ENCODE results near the gene RASGRP4.
"Not testable (repeated sequence)": the region's sequence is repeated elsewhere in the genome, so short reads cannot be mapped to it uniquely, and the experiment has no call there.

Gene RASGRP4

DNA sequence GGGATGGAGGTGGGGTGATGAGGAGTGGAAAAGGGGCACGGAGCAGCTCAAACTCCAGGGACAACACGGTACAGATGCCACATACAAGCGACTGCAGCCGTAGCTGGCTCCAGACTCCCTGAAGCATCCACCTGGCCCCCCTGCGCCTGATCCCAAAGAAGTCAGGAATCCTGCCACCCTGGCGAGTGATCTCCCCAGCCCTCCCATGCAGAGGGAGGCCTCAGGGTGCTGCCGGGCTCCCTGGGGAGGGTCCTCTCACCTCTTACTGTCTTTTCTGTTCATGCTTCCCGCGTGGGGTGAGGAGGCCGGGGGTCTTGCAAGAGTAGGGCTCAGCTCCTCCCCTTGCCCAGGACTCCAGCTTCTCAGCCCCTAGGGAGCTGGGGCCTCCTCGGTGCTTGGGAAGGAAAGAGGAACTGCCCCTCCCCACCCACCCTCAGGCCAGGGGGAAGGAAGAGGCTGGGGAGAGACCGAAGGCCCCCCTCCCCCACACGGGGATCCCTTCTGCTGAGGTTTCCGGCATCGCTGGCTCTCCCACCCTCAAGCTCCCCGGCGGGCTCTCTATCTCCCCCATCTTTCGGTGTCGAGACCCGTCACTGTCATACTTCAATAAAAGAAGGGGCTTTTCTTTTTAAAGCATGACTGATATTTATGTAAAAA, at the start of gene RASGRP4:
TSS of gene RASGRP4 (minus strand) at position 410 of the 657 bp plus-strand sequence. CDS start at position 282, 128 bp downstream.
- DNase-seq (ENCODE audit: low read depth) = no peak

GRCh38 chr19:38475176-38475575, 49.2 kb upstream of the RASGRP4 start:
- no peak for DNase-seq (ENCODE audit: low read depth)

- DNase-seq (ENCODE audit: low read depth) = no peak
Measured at GRCh38 chr19:38473201-38473600, 47.2 kb upstream of the RASGRP4 start.

DNA sequence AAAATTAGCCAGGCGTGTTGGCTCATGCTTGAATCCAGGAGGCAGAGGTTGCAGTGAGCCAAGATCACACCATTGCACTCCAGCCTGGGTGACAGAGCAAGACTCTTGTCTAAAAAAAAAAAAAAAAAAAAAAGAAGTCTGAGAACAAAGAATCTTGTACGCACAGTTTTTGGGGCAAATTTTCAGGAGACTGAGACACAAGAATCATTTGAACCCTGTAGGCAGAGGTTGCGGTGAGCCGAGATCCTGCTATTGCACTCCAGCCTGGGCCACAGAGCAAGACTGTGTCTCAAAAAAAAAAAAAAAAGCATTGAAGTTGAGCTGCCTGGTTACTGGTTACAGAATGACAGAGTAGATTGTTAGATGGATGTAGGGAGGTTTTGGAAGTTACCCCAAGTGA, 46.7 kb upstream of the RASGRP4 start:
- not testable (repeated sequence) for DNase-seq (ENCODE audit: low read depth)

DNA sequence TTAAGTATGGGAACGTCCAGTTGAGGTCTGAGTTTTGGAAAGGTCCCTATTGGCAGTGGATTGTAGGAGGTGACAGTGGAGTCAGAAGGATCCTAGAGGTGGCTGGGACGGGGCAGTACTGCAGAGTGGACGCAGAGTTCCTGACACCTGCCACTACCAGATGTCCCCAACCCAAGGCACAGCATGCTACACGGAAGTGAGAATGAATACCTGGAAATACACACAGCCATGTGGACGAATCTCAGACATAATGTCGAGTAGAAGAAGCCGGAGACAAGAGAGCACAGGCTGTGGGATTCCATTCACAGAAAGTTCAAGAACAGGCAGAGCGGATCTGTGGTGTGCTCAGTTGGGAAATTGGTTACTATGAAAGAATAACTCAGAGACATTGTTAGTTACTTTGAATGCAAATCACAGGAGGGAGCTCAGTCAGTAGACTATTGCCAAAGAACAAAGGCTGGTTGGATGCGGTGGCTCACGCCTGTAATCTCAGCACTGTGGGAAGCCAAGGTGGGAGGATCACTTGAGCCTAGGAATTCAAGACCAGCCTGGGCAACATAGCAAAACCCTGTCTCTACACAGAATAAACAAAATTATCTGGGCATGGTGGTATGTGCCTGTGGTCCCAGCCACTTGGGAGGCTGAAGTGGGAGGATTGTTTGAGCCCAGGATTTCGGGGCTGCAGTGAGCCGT, 44.9 kb upstream of the RASGRP4 start:
- no peak for DNase-seq (ENCODE audit: low read depth)

DNA sequence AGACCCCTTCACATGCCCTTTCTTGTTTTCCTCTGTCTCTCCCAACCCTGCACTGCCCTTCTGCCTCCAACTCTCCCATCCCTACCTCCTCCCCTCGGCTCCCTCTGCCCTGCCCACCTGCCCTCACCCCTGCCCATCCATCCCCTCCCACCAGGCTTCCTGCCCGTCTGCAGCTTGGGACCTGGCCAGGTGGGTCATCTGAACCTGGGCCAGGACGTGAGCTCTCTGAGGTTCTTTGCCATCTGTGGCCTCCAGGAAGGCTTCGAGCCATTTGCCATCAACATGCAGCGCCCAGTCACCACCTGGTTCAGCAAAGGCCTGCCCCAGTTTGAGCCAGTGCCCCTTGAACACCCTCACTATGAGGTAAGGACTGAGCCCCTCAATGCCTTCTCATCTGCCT, 43.1 kb upstream of the RASGRP4 start:
- no peak for DNase-seq (ENCODE audit: low read depth)

GRCh38 chr19:38467541-38468525, 41.8 kb upstream of the RASGRP4 start:
- no peak for DNase-seq (ENCODE audit: low read depth)

- no peak for DNase-seq (ENCODE audit: low read depth)
Measured at GRCh38 chr19:38466050-38466449, 40.0 kb upstream of the RASGRP4 start.

- DNase-seq (ENCODE audit: low read depth) = no peak
Measured at GRCh38 chr19:38464421-38465082, 38.5 kb upstream of the RASGRP4 start.

DNA sequence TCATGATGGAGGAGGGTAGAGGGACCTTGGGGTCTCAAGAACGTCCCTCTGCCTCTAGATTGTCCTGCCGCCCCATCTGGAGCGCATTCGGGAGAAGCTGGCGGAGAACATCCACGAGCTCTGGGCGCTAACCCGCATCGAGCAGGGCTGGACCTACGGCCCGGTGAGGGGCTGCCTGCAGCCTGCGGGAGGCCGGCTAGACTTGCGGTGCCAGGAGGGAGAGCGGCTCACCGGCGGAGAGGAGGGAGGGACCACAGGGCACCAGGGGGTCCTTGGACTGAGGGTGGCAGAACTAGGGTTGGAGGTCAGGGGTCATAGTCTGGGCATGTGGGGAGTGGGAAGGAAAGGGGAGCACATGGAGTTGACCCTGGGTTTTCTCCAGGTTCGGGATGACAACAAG, 37.3 kb upstream of the RASGRP4 start:
- no peak for DNase-seq (ENCODE audit: low read depth)

DNA sequence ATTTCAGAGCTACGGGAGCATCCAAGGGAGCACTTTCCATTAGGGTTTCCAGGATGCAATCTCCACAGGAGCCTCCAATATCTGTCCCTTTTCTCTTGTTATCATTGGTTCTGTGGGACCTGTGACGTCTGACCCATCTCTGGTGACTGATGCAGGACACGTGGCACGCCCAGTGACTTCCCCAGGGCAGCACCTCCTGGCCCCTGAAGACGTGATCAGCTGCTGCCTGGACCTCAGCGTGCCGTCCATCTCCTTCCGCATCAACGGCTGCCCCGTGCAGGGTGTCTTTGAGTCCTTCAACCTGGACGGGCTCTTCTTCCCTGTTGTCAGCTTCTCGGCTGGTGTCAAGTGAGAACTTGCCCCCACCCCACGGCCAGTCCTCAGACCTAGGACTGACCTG, 33.0 kb upstream of the RASGRP4 start:
- no peak for DNase-seq (ENCODE audit: low read depth)

- no peak for DNase-seq (ENCODE audit: low read depth)
Measured at GRCh38 chr19:38457690-38458405, 31.8 kb upstream of the RASGRP4 start.

- no peak for DNase-seq (ENCODE audit: low read depth)
Measured at GRCh38 chr19:38457202-38457601, 31.2 kb upstream of the RASGRP4 start.

DNA sequence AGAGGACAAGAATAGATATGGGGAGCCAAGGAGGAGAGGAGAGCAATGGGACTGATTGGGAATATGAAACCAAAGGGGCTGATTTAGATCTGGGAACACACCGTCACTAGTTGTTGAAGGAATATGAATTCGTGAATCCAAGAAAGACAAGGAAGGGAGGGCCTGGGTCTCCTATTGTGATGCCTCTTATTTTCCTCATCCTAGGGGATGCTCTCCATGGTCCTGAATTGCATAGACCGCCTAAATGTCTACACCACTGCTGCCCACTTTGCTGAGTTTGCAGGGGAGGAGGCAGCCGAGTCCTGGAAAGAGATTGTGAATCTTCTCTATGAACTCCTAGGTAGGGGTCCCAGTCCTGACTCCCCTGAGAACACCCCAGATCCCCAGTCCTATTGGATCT, 29.0 kb upstream of the RASGRP4 start:
- no peak for DNase-seq (ENCODE audit: low read depth)

DNA sequence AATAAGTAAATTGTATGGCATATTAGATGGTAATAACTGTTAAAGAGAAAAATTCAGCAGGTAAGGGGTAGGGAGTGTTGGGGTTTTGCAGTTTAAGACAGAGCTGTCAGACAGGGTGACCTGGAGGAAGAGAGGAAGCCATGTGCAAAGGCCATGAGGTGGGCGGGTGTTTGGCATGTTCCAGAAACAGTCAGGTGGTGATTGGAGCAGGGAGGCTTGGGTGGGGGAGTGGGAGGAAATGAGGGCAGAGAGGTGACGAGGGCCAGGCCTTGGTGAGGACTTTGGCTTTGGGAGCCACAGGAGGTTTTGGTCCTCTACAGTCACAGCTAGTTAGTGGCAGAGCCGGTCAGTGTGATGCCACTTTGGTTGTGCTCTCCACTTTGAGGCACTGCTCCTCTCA, 27.6 kb upstream of the RASGRP4 start:
- no peak for DNase-seq (ENCODE audit: low read depth)

GRCh38 chr19:38452430-38453366, 26.7 kb upstream of the RASGRP4 start:
- DNase-seq (ENCODE audit: low read depth) = no peak

- DNase-seq (ENCODE audit: low read depth) = no peak
Measured at GRCh38 chr19:38451629-38452028, 25.6 kb upstream of the RASGRP4 start.

DNA sequence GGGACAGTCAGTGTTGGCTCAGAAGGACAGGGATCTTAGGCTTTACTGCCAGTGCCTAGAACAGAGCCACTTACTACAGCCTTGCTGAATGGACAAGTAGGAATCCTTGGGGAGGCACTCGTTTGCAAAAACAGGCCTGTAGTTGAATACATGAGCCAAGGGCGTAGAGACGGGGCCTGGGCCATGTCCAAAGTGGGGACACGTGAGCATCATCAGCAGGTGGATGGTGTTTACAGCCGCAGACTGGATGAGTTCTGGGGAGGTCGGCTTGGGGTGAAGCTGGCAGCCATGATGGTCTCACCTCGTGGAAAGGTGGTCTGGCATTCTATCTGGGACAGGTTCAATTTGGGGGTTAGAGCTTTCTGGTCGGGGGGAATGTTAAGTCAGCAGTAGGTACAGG, 25.0 kb upstream of the RASGRP4 start:
- no peak for DNase-seq (ENCODE audit: low read depth)

GRCh38 chr19:38449518-38449917, 23.5 kb upstream of the RASGRP4 start:
- DNase-seq (ENCODE audit: low read depth) = no peak

DNA sequence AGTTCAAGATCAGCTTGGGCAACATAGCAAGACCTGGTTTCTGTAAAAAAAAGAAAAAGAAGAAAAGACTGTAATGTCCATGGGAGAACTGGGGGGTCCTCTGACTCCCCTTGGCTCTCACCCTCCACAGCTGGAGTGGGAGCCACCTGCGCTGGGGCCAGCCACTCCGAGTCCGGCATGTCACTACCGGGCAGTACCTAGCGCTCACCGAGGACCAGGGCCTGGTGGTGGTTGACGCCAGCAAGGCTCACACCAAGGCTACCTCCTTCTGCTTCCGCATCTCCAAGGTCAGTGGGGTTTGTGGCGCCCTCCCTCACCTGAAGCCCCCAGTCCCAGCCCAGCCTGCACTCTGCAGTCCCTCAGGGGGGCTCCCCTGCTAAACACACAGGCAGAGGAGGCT, 22.2 kb upstream of the RASGRP4 start:
- DNase-seq (ENCODE audit: low read depth) = no peak

All from activated T-cell treated with anti-CD3 and anti-CD28 coated beads for 1 hour (primary cell).